GM18907 (cell line): ENCODE results near the gene MBTPS2.
A peak's percentile ranks its signal among the peaks of the same experiment; 100 is the strongest.
"Not testable (repeated sequence)": the region's sequence is repeated elsewhere in the genome, so short reads cannot be mapped to it uniquely, and the experiment has no call there.

ENCODE experiments used
- ATAC-seq: cut with Tn5 transposase; IDR thresholded peaks from one replicate; pipeline ENCODE4 v1.9.1; 2021; ENCODE audit warnings: mild to moderate bottlenecking, moderate library complexity; ENCODE audit not compliant: unreplicated experiment

MBTPS2 gene

DNA sequence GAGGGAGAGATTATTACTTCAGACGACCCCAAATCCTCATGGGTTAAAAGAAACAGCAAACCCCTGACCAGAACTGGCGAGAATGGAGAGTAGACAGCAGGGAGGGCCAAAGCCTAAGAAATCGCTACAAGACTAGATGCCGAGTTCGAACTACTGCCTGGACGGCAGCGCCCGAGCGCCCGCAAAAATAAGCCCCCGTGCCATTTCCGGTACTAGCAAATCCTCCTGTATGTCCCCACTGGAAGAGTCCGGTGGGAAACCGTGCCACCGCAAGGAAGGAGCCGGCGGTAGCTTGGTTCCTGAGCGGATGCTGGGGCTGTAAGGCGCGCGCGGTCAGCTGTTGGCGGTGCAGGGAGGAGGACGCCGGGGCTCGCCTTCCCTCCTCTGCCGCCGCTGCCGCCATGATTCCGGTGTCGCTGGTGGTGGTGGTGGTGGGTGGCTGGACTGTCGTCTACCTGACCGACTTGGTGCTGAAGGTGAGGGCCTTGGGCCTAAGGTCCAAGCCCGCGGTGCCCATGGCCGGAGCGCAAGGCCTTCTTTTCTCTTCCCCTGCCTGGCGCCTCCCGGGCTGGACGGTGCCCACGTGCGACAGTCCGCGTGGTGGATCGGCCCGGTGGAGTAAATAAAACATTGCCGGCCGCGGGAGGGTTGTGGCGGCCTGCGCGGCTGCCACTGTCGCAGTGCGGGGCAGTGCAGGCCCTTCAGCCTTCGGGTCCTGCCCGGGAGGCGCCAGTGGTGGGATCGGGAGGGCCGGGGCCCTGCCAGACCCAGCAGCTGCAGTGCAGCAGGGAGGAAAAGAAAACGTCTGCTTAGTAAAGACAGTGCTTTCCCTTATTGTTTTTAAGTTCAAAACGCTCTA, at the start of gene MBTPS2:
MBTPS2 (plus strand) TSS at position 284 of the 859 bp plus-strand sequence; CDS start at position 402, 118 bp downstream.
- ATAC-seq, result peak; percentile 88

DNA sequence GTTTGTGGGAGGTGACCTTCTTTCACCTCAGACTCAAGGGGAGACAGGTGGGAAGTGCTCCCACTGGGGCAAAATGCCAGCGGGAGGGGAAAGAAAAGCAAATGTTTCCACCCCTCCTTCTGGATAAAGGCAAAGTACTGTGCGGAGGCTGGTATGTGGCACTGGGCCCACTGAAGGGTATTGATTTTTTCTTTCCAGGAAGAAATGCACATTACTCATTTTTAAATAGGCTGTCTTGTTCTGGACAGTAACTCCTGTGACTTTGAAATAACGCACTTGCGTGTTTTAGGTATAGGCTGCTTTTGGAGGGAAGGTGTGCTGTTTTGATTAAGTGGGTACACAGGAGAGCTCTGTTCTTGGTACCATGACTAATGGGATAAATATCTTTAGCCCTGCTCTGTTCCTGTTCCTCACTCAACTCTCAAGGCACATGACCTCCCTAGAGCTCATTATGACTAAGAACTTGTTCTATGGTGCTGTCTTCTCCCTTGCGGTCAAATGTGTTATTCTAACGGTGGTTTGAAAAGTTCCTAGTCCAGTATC, 40.7 kb upstream of the MBTPS2 start:
- ATAC-seq, result no peak

- no peak for ATAC-seq
These were observed 39.6 kb upstream of the MBTPS2 start for GRCh38 chrX:21799767-21800166.

DNA sequence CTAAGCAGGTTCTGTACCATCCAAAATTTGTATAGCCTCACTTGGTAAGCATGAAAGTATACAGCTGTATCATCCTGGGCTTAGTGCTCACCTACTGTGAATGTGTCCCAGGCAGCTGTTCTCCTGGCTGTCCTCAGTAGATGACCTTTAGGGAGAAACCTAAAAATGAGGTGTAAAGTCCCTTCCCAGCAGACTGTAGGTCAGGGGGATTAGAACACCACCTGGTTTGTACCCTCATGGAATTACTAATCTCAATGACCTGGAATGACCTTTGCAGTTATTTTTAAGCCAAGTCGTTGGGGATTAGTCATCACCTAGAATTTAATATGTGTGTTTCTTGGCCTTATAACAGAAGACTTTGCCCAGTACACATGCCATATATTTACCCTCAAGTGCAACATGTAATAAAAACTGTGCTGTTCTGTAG, 39.1 kb upstream of the MBTPS2 start:
- ATAC-seq, result peak; percentile 52

- no peak for ATAC-seq
These were observed 37.3 kb upstream of the MBTPS2 start for GRCh38 chrX:21802054-21802670.

GRCh38 chrX:21802839-21803238, 36.6 kb upstream of the MBTPS2 start:
- no peak for ATAC-seq

DNA sequence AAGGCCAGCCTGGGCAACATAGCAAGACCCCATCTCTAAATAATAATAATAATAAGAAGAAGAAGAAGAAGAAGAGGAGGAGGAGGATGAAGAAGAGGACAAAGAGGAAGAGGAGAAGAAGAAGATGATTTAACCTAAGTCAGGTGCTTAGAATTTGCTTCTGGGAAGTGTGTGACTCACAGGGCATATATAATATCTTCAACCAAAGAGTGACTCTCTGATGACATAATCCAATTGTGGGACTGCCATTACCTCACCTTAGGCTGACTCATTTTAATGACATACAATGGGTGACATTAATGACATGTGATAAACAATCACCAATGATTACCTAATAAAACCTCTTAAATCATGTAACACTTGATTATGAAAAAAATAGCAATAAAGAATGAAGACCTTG, 32.7 kb upstream of the MBTPS2 start:
- ATAC-seq, result no peak

DNA sequence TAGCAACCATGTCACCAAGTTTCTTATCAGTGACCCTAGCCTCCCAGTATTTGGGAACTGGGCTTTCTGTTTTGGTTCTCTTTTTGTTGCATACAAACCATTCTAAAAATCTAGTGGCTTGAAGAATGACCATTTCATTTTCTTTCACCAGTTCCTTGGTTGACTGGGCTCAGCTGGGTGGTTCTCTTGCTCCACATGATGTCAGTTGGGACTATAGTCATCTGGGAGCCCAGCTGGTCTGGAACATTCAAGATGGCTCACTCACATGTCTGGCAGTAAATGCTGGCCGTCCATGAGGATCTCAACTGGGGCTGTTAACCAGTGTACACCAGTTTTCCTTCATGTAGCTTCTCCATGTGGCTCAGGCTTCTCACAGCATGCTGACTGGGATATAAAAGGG, 27.6 kb upstream of the MBTPS2 start:
- ATAC-seq, result no peak

DNA sequence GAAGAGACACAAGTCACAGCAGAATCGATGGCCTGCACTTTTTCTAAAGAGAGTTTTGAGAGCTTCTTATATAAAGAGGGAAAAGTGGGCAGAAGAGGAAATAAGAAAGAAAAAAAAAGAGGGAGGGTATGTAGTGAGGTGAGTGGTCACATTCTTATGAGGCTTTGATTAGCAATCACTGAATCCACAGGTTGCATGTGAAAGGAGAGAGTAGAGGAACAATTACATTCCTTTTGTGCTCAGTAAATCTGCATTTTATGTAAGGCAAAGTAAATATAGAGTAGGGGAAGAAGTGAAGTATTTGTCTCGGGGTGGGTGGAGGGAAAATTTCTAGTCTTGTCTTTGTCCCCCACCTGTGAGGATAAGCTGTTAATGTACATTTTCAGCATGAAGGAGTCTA, 26.8 kb upstream of the MBTPS2 start:
- ATAC-seq, result no peak

- ATAC-seq, result no peak
These were observed 25.6 kb upstream of the MBTPS2 start for GRCh38 chrX:21813612-21814368.

- ATAC-seq, result no peak
These were observed 23.3 kb upstream of the MBTPS2 start for GRCh38 chrX:21816136-21816535.

- ATAC-seq, result not testable (repeated sequence)
These were observed 19.2 kb upstream of the MBTPS2 start for GRCh38 chrX:21820170-21820569.

- no peak for ATAC-seq
These were observed 17.5 kb upstream of the MBTPS2 start for GRCh38 chrX:21821875-21822274.

DNA sequence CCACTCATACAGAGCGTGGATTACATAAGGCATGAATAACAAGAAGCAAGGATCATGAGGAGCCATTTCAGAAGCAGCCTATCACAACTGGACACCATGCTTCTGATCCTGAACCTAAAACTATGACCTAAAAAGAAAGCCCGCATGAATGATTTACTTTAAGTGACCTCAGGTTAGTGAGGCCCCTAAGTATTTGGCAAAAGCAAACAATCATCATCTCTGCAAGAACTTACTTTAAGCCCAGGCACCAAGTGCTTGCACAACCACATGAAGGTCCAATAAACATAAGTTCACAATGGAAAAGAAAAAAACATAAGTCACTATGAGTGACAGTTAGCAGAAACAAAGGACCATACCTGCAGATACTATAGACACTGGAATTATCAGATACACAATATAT, 7.9 kb upstream of the MBTPS2 start:
- ATAC-seq, result no peak

- ATAC-seq, result no peak
These were observed 2.4 kb upstream of the MBTPS2 start for GRCh38 chrX:21837056-21837455.

DNA sequence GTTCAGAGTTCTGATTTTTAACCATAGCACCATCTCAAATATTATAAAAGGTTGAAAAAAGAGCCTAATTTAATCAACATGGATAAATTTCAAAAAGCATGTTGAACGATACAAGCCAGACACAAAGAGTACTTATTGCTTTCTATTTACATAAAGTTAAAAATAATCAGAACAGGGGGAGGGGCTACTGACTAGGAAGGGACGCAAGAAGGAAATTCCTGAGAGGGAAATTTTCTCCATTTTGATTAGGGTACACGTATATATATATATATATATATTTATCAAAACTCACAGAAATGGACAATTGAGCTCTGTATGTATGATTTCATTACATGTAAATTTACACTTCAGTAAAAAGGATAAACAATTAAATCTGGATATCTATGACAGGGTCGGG, 482 bp upstream of the MBTPS2 start:
- ATAC-seq, result no peak

GRCh38 chrX:21840193-21840545, 752 bp downstream of the MBTPS2 start:
- ATAC-seq, result peak; percentile 6

GRCh38 chrX:21843179-21843578, 3.8 kb downstream of the MBTPS2 start:
- no peak for ATAC-seq

DNA sequence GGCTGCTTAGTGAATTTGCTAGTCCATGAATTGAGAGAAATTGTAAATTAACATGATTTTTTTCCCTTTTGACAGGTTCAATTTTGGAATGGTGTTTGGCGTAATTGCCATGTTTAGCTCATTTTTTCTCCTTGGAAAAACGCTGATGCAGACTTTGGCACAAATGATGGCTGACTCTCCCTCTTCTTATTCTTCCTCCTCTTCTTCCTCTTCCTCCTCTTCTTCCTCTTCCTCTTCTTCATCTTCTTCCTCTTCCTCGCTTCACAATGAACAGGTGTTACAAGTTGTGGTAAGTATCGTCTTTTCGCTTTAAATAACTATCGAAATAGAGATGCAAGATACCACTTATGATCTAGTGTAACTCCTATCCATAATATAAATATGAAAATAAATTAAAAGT, 5.7 kb downstream of the MBTPS2 start:
- ATAC-seq, result no peak

DNA sequence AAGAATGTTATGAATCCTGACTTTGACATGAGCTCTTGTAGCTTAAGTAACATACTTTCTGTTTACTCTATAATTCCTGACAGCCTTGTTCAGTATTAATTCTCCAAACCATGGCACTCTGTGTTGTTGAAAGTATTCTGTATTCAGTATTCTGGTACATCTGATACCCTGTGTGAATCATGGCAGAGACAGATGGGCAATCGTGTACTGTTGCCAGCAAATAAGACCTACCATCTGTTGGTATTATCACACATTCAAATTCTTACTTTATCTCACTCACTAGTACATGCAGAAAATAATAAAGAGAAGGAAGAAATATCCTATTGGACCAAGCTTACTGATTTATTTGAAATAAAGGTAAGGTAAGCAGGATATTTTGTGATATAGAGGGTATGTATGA, 7.9 kb downstream of the MBTPS2 start:
- ATAC-seq, result no peak

- no peak for ATAC-seq
These were observed 14.2 kb downstream of the MBTPS2 start for GRCh38 chrX:21853578-21853977.
